Stimulated activated effector memory CD8-positive, alpha-beta T cell treated with anti-CD3 and anti-CD28 coated beads, Interleukin-12 subunit alpha, Interleukin-12 subunit beta, amount 100 ng/mL, for 72 hours (primary cell): ENCODE measurements around the gene KCNH3.
A peak's percentile ranks its signal among the peaks of the same experiment; 100 is the strongest.
"Not testable (repeated sequence)": the region's sequence is repeated elsewhere in the genome, so short reads cannot be mapped to it uniquely, and the experiment has no call there.

Source experiments
- ATAC-seq: fragments of 150-1000 bp; cut with Tn5 transposase; 2 replicates; pipeline ENCODE4 v1.10.0; 2021
- DNase-seq, 2 donors: peaks; one replicate each; pipeline ENCODE4 v3.0.0; 2021 to 2022; ENCODE audit warnings: low spot score in 2 of 2
- H3K27ac Mint-ChIP-seq: one replicate; pipeline ENCODE4 v1.8.0; 2022; ENCODE audit warnings: mild to moderate bottlenecking, mixed read lengths
- H3K36me3 Mint-ChIP-seq: one replicate; pipeline ENCODE4 v1.8.0; 2022; ENCODE audit warnings: mild to moderate bottlenecking, mixed read lengths
- H3K4me1 Mint-ChIP-seq: one replicate; pipeline ENCODE4 v1.8.0; 2022; ENCODE audit warnings: mixed read lengths
- H3K4me3 Mint-ChIP-seq: one replicate; pipeline ENCODE4 v1.8.0; 2022; ENCODE audit warnings: mild to moderate bottlenecking, mixed read lengths
- H3K9me3 Mint-ChIP-seq: one replicate; pipeline ENCODE4 v1.8.0; 2022; ENCODE audit warnings: mixed read lengths

Gene KCNH3

GRCh38 chr12:49538510-49539403 is at the start of gene KCNH3:
TSS of gene KCNH3 (plus strand) at chr12:49539030. CDS start at chr12:49539417, 387 bp downstream.
- ATAC-seq (peak; percentile 86), DNase-seq (peak; percentile 64 to 85)
- H3K4me3 Mint-ChIP-seq: peak within 1 kb of the TSS; percentile 73
- peaks cover 6% of the 10 kb centered on the region for H3K4me1 Mint-ChIP-seq
- H3K36me3 Mint-ChIP-seq: no peaks in the 10 kb centered on the region
- no peaks in the 10 kb centered on the region for H3K9me3 Mint-ChIP-seq
- H3K27ac Mint-ChIP-seq: peak within 1 kb of the TSS; percentile 63

GRCh38 chr12:49489154-49489553 is 49.7 kb upstream of the KCNH3 start:
- no peak overlapping the region for H3K4me3 Mint-ChIP-seq
- H3K9me3 Mint-ChIP-seq: no peaks in the 10 kb centered on the region
- peaks cover 26% of the 10 kb centered on the region for H3K36me3 Mint-ChIP-seq
- no peaks in the 10 kb centered on the region for H3K4me1 Mint-ChIP-seq
- ATAC-seq (no peak), DNase-seq (no peak)
- H3K27ac Mint-ChIP-seq: no peak overlapping the region

GRCh38 chr12:49489720-49490119 is 49.1 kb upstream of the KCNH3 start:
- H3K9me3 Mint-ChIP-seq: no peaks in the 10 kb centered on the region
- ATAC-seq (peak; percentile 49), DNase-seq (no peak)
- H3K36me3 Mint-ChIP-seq: peaks cover 26% of the 10 kb centered on the region
- H3K4me1 Mint-ChIP-seq: no peaks in the 10 kb centered on the region
- H3K27ac Mint-ChIP-seq: no peak overlapping the region
- H3K4me3 Mint-ChIP-seq: no peak overlapping the region

GRCh38 chr12:49491823-49492222 is 47.0 kb upstream of the KCNH3 start:
- DNase-seq (no peak), ATAC-seq (no peak)
- H3K36me3 Mint-ChIP-seq: peaks cover 14% of the 10 kb centered on the region
- H3K27ac Mint-ChIP-seq: no peak overlapping the region
- H3K4me3 Mint-ChIP-seq: no peak overlapping the region
- no peaks in the 10 kb centered on the region for H3K4me1 Mint-ChIP-seq
- no peaks in the 10 kb centered on the region for H3K9me3 Mint-ChIP-seq

- H3K27ac Mint-ChIP-seq: no peak overlapping the region
- H3K9me3 Mint-ChIP-seq: no peaks in the 10 kb centered on the region
- no peak overlapping the region for H3K4me3 Mint-ChIP-seq
- DNase-seq (no peak), ATAC-seq (no peak)
- no peaks in the 10 kb centered on the region for H3K4me1 Mint-ChIP-seq
- H3K36me3 Mint-ChIP-seq: peaks cover 21% of the 10 kb centered on the region
These were observed 44.9 kb upstream of the KCNH3 start for GRCh38 chr12:49493900-49494299.

- H3K9me3 Mint-ChIP-seq: no peaks in the 10 kb centered on the region
- H3K4me3 Mint-ChIP-seq: no peak overlapping the region
- H3K4me1 Mint-ChIP-seq: no peaks in the 10 kb centered on the region
- H3K36me3 Mint-ChIP-seq: peaks cover 15% of the 10 kb centered on the region
- no peak for DNase-seq
- no peak for ATAC-seq
- H3K27ac Mint-ChIP-seq: no peak overlapping the region
These were observed 42.1 kb upstream of the KCNH3 start for GRCh38 chr12:49496417-49497360.

GRCh38 chr12:49501895-49502294 is 36.9 kb upstream of the KCNH3 start:
- H3K9me3 Mint-ChIP-seq: no peaks in the 10 kb centered on the region
- no peak overlapping the region for H3K4me3 Mint-ChIP-seq
- H3K4me1 Mint-ChIP-seq: no peaks in the 10 kb centered on the region
- DNase-seq (no peak), ATAC-seq (no peak)
- no peak overlapping the region for H3K27ac Mint-ChIP-seq
- H3K36me3 Mint-ChIP-seq: peaks cover 7% of the 10 kb centered on the region

GRCh38 chr12:49502590-49502989 is 36.2 kb upstream of the KCNH3 start:
- H3K9me3 Mint-ChIP-seq: no peaks in the 10 kb centered on the region
- DNase-seq (no peak), ATAC-seq (no peak)
- H3K27ac Mint-ChIP-seq: no peak overlapping the region
- no peaks in the 10 kb centered on the region for H3K4me1 Mint-ChIP-seq
- H3K36me3 Mint-ChIP-seq: no peaks in the 10 kb centered on the region
- no peak overlapping the region for H3K4me3 Mint-ChIP-seq

GRCh38 chr12:49503674-49504180 is 35.1 kb upstream of the KCNH3 start:
- DNase-seq (no peak), ATAC-seq (no peak)
- Mint-ChIP-seq H3K4me3 (no peak overlapping the region), H3K36me3 (no peaks in the 10 kb centered on the region), H3K4me1 (no peaks in the 10 kb centered on the region), H3K27ac (no peak overlapping the region), H3K9me3 (no peaks in the 10 kb centered on the region)

- no peaks in the 10 kb centered on the region for H3K36me3 Mint-ChIP-seq
- H3K4me1 Mint-ChIP-seq: no peaks in the 10 kb centered on the region
- no peak overlapping the region for H3K4me3 Mint-ChIP-seq
- H3K9me3 Mint-ChIP-seq: no peaks in the 10 kb centered on the region
- no peak for DNase-seq
- H3K27ac Mint-ChIP-seq: no peak overlapping the region
- ATAC-seq: no peak
These were observed 33.2 kb upstream of the KCNH3 start for GRCh38 chr12:49505672-49506071.

GRCh38 chr12:49507139-49507538 is 31.7 kb upstream of the KCNH3 start:
- Mint-ChIP-seq H3K9me3 (no peaks in the 10 kb centered on the region), H3K4me3 (no peak overlapping the region), H3K36me3 (no peaks in the 10 kb centered on the region), H3K4me1 (no peaks in the 10 kb centered on the region), H3K27ac (no peak overlapping the region)
- ATAC-seq (no peak), DNase-seq (no peak)

GRCh38 chr12:49509681-49510080 is 29.1 kb upstream of the KCNH3 start:
- H3K36me3 Mint-ChIP-seq, H3K4me3 Mint-ChIP-seq, H3K9me3 Mint-ChIP-seq, H3K4me1 Mint-ChIP-seq, DNase-seq, H3K27ac Mint-ChIP-seq, ATAC-seq: not testable (repeated sequence)

- Mint-ChIP-seq H3K9me3 (no peaks in the 10 kb centered on the region), H3K36me3 (no peaks in the 10 kb centered on the region), H3K4me1 (no peaks in the 10 kb centered on the region), H3K4me3 (no peak overlapping the region), H3K27ac (no peak overlapping the region)
- ATAC-seq: no peak
- no peak for DNase-seq
These were observed 27.4 kb upstream of the KCNH3 start for GRCh38 chr12:49511410-49511809.

GRCh38 chr12:49512546-49512945 is 26.3 kb upstream of the KCNH3 start:
- ATAC-seq: no peak
- DNase-seq: no peak
- Mint-ChIP-seq H3K9me3 (no peaks in the 10 kb centered on the region), H3K36me3 (no peaks in the 10 kb centered on the region), H3K27ac (no peak overlapping the region), H3K4me1 (no peaks in the 10 kb centered on the region), H3K4me3 (no peak overlapping the region)

GRCh38 chr12:49515266-49515665 is 23.6 kb upstream of the KCNH3 start:
- Mint-ChIP-seq H3K36me3 (peaks cover 5% of the 10 kb centered on the region), H3K4me3 (no peak overlapping the region), H3K27ac (no peak overlapping the region), H3K4me1 (no peaks in the 10 kb centered on the region), H3K9me3 (no peaks in the 10 kb centered on the region)
- DNase-seq (no peak), ATAC-seq (no peak)
